Measurements from ENCODE around the gene CNTNAP2. TPM values are rescaled to one million over a fixed set of nuclear protein-coding genes. Genes with fewer than 3 reads are reported as not detected.
"Not testable (repeated sequence)": the region's sequence is repeated elsewhere in the genome, so short reads cannot be mapped to it uniquely, and the experiment has no call there.

CNTNAP2 gene
- total RNA-seq, 1 experiment from 2014 or later, result not detected

- peak; percentile 77 for DNase-seq (ENCODE audit: low spot score)
- in situ Hi-C loops (cut with HindIII; ENCODE audit: low sequenced_read_pairs), result no loop called here
Observed at GRCh38 chr7:147650991-147651390, 1534.4 kb downstream of the CNTNAP2 start.

GRCh38 chr7:147651601-147652000 is 1535.0 kb downstream of the CNTNAP2 start:
- in situ Hi-C loops (cut with HindIII; ENCODE audit: low sequenced_read_pairs), result no loop called here
- DNase-seq (ENCODE audit: low spot score), result peak; percentile 59

DNA sequence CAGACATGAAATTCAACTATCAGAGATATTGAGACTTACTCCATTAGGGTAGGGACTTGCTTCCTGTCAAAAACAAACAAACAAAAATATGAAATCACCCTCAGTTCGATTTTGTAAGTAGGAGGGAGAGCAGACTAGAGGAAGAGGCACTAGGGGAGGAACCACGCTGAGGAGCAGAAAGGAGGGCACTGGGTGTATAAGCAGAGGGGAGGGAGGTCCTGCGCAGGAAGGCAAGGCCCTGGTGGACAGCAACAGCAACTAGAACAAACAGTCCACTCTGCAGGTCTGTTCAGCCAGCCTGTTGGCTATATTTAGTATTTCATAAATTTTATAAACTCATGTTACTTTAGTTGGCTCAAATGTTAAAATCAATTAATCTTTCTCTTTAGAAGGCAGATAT is 1536.9 kb downstream of the CNTNAP2 start:
- in situ Hi-C loops (cut with HindIII; ENCODE audit: low sequenced_read_pairs), result no loop called here
- no peak for DNase-seq (ENCODE audit: low spot score)

DNA sequence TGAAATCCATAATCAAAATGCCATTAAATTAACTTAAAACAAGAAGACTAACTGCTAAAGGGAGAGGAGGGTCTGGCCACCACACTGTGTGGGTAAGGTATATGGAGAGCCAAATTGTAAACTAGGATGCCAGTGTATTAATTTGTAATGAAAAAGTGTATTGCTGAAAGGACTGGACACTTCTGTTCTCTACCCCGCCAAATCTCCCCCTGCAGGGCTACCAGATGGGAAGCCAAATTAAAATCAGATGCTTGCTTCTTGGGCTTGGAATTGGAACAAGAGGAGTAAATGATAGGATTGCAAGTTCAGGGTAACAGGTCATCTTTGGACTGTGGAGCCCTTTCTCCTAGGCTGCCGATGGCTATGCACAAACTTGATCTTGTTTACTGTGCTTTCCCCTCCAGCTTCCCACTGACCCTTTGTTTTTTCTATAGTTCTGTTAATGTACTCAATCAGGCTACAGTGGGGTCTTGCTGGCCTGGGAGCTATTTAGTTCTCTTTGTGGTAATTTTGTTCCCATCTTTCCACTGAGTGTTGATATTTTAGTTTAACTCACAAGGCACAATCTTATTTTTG is 1541.9 kb downstream of the CNTNAP2 start:
- DNase-seq (ENCODE audit: low spot score), result peak; percentile 92
- in situ Hi-C loops (cut with HindIII; ENCODE audit: low sequenced_read_pairs), result no loop called here

GRCh38 chr7:147659036-147659995 is 1542.7 kb downstream of the CNTNAP2 start:
- in situ Hi-C loops (cut with HindIII; ENCODE audit: low sequenced_read_pairs), result no loop called here
- no peak for DNase-seq (ENCODE audit: low spot score)

DNA sequence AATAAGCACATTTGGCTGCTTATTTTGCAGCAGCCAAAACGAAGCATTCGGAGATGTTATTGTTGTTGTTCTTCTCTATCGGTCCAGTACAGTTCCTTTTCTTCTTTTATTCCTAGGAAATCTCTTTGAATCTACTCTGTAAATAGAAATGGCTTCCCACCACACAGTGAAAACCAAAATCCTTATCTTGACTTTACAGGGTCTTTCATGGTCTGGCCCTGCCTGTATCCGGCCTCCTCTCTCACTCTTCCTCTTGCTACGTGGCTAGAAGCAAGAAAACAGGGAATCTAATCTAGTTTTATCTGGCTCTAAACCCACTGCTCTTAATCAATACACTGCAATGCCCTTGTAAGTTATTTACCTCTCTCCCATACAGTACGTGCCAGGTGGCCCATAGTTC is 1547.9 kb downstream of the CNTNAP2 start:
- in situ Hi-C loops (cut with HindIII; ENCODE audit: low sequenced_read_pairs), result no loop called here
- no peak for DNase-seq (ENCODE audit: low spot score)

GRCh38 chr7:147670759-147671158 is 1554.2 kb downstream of the CNTNAP2 start:
- no peak for DNase-seq (ENCODE audit: low spot score)
- in situ Hi-C loops (cut with HindIII; ENCODE audit: low sequenced_read_pairs), result no loop called here

DNA sequence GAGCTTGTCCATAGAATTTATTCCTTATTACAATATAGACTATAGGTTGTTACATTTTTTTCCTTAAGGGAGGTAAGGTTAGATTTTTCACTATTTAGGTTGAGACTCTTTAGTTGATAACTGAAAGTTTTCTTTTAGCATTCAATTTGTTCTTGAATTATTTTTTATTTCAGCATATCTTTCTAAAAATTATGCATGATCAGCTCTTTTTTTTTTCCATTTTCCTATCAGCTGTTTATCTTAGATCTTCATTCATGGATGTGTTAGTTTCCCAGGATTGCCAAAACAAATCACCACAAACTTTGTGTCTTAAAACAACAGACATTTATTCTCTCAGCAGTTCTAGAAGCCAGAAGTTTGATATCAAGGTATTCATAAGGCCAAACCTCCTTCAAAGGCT is 1558.1 kb downstream of the CNTNAP2 start:
- DNase-seq (ENCODE audit: low spot score), result no peak

GRCh38 chr7:147678943-147679342 is 1562.3 kb downstream of the CNTNAP2 start:
- in situ Hi-C loops (cut with HindIII; ENCODE audit: low sequenced_read_pairs), result no loop called here
- DNase-seq (ENCODE audit: low spot score), result no peak

More for the DNA sequence above, 1558.1 kb downstream of the CNTNAP2 start:
- in situ Hi-C loops (cut with HindIII; ENCODE audit: low sequenced_read_pairs), result no loop called here

DNA sequence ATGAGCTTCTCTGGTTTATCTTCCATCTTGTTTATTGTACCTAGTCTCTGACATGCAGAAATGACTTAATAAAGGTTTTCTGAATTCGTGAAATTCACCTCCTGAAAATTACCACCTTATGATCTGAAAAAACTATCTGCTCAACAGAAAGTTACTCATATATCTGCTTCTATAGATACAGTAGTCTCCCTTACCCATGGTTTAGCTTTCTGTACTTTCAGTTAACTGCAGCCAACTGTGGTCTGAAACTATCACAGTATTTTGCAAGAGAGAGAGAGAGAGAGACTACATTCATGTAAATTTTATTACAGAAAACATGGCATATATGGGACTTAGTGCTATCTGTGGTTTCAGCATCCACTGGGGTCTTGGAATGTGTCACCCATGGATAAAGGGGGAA is 1564.9 kb downstream of the CNTNAP2 start:
- no peak for DNase-seq (ENCODE audit: low spot score)
- in situ Hi-C loops (cut with HindIII; ENCODE audit: low sequenced_read_pairs), result no loop called here

- peak; percentile 1 for DNase-seq (ENCODE audit: low spot score)
- in situ Hi-C loops (cut with HindIII; ENCODE audit: low sequenced_read_pairs), result no loop called here
Observed at GRCh38 chr7:147700702-147701101, 1584.1 kb downstream of the CNTNAP2 start.

- in situ Hi-C loops (cut with HindIII; ENCODE audit: low sequenced_read_pairs), result no loop called here
- DNase-seq (ENCODE audit: low spot score), result no peak
Observed at GRCh38 chr7:147707926-147708325, 1591.3 kb downstream of the CNTNAP2 start.

DNA sequence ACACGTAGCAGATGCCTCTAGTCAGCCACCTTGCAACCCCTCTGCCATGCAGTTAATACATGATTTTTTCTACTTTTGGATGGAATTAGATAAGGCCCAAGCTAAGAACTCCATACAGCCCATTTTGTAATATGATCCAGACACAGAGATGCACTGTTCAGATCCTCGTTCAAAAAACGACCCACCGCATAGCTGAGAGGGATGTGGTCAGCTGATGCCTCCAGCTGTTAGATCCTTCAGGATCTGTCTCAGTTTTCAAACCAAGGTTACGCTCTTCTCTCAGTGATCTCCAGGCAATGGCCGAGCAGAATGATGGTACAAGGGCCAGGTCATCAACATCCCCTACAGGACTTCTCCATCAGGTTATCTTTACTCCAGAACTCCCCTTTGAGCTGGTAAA is 1592.3 kb downstream of the CNTNAP2 start:
- in situ Hi-C loops (cut with HindIII; ENCODE audit: low sequenced_read_pairs), result no loop called here
- DNase-seq (ENCODE audit: low spot score), result no peak

DNA sequence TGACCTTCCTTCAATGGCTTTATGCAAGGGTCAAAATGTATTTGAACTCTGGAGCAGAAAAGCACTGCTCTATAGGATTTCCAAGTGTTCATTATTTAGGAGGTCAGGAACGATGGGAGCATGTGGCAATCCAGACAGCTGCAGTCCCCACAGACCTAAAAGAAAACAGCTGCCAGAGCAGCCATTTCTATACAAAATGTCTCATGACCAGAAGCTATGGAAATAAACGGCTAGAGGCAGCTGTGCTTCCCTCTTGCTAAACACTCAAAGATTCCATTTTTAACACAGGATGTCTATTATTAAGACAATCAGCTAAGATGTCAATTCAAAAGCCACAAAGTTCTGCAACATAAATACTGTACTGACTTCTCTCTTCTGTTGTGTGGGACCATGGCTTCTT is 1594.8 kb downstream of the CNTNAP2 start:
- DNase-seq (ENCODE audit: low spot score), result no peak
- in situ Hi-C loops (cut with HindIII; ENCODE audit: low sequenced_read_pairs), result no loop called here

DNA sequence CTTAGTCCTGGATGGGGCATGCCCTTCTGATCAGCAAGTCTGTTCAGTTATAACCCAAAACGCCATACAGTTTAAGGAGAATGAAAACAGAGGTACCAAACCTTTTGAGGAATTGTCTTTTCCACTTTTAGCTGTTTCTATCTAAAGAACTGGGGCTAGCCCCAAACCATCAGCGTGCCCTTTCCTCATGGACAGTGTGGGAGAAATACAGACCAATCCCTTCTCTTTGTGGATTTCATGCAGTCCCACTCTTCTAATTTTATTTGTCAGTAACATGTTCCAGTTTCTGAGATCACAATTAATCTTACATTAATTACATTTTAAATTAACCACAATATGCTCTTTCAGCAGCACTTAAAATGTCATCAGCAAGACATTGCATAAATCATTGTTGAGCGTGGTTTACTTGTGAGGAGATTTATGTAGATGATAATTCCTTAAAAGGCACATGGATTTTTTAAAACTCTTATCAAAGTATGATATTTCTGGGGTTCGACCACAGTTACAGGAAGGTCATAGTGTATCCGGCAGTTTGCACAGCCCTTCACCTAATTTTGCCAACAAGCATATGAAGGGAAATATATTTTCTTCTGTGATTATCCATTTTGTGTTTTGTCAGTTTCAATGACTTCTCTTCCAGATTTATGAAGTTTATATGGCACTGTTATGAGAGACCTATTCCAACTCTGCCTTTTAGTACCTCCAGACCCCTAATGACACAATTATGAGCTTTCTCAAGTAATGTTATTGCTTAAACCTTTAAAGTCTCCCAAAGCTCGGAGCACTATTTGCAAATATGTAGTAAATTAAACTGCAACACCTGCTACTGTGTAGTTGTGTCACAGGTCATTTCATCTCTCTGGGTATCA is 1605.6 kb downstream of the CNTNAP2 start:
- in situ Hi-C loops (cut with HindIII; ENCODE audit: low sequenced_read_pairs), result no loop called here
- DNase-seq (ENCODE audit: low spot score), result no peak

- in situ Hi-C loops (cut with HindIII; ENCODE audit: low sequenced_read_pairs), result no loop called here
- DNase-seq (ENCODE audit: low spot score), result no peak
Observed at GRCh38 chr7:147723536-147723935, 1606.9 kb downstream of the CNTNAP2 start.

DNA sequence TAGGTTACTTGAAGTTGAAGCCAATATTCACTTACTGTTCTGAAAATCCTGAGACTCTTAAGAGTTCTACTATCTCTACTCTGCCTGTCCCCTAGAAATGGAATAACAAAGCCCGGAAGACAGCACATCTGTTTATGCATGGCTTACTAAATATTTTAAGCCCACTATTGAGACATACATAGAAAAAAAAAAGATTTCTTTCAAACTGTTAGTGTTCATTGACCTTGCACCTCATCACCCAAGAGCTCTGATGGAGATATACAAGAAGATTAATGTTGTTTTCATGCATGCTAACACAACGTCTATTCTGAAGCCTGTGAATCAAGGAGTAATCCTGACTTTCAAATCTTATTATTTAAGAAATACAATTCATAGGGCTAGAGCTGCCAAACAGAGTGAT is 1614.7 kb downstream of the CNTNAP2 start:
- DNase-seq (ENCODE audit: low spot score), result no peak
- in situ Hi-C loops (cut with HindIII; ENCODE audit: low sequenced_read_pairs), result no loop called here

DNA sequence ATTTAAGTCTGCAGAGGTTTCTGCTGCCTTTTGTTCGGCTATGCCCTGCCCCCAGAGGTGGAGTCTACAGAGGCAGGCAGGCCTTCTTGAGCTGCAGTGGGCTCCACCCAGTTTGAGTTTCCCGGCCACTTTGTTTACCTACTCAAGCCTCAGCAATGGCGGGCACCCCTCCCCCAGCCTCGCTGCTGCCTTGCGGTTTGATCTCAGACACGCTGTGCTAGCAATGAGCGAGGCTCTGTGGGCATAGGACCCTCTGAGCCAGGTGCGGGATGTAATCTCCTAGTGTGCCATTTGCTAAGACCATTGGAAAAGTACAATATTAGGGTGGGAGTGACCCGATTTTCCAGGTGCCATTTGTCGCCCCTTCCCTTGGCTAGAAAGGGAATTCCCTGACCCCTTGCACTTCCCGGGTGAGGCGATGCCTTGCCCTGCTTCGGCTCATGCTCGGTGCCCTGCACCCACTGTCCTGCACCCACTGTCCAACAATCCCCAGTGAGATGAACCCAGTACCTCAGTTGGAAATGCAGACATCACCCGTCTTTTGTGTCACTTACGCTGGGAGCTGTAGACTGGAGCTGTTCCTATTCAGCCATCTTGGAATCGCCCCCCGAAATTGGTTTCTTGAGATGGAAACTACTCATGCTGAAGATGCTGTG is 1621.1 kb downstream of the CNTNAP2 start:
- DNase-seq (ENCODE audit: low spot score); in situ Hi-C loops (cut with HindIII; ENCODE audit: low sequenced_read_pairs): not testable (repeated sequence)

DNA sequence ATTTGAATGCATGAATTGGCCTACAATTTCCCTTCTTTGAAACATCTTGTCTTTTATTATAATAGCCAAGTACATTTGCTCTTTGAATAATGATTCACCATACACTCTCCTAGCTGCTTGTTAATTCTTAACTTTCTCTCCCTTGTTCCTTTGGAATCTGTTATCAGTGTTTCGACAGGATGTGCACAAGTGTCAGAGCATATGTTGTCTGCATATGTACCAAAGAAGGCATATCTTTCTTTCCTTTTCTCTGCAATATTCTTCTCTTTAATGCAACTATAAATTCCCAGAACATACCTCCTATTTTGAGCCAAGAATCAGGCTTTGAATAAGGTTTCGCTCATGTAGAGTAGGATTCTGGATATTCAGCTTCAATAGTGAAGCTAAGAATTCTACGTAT is 1625.7 kb downstream of the CNTNAP2 start:
- in situ Hi-C loops (cut with HindIII; ENCODE audit: low sequenced_read_pairs), result no loop called here
- no peak for DNase-seq (ENCODE audit: low spot score)
